NCI-H2107 treated with DMSO at 0.1 percent for 48 hours (cell line): ENCODE measurements around the gene DPP10.
A peak's percentile ranks its signal among the peaks of the same experiment; 100 is the strongest.

Experiments used
- DNase-seq: peaks from one replicate; lab custom pipeline; 2025; ENCODE audit not compliant: unreplicated experiment; lab: John Stamatoyannopoulos, UW

DPP10 gene

GRCh38 chr2:115201386-115201785 is 758.9 kb downstream of the DPP10 start:
- no peak for DNase-seq

GRCh38 chr2:115208493-115209164 is 766.2 kb downstream of the DPP10 start:
- DNase-seq = no peak

GRCh38 chr2:115214050-115214449 is 771.6 kb downstream of the DPP10 start:
- peak; percentile 5 for DNase-seq

- DNase-seq = no peak
Observed at GRCh38 chr2:115219296-115219695, 776.9 kb downstream of the DPP10 start.

- no peak for DNase-seq
Observed at GRCh38 chr2:115234186-115234585, 791.7 kb downstream of the DPP10 start.

- no peak for DNase-seq
Observed at GRCh38 chr2:115234737-115235136, 792.3 kb downstream of the DPP10 start.

GRCh38 chr2:115248066-115248465 is 805.6 kb downstream of the DPP10 start:
- peak; percentile 68 for DNase-seq

- no peak for DNase-seq
Observed at GRCh38 chr2:115277366-115277765, 834.9 kb downstream of the DPP10 start.

- DNase-seq = no peak
Observed at GRCh38 chr2:115285416-115285815, 843.0 kb downstream of the DPP10 start.

- no peak for DNase-seq
Observed at GRCh38 chr2:115290478-115290877, 848.0 kb downstream of the DPP10 start.

- DNase-seq = no peak
Observed at GRCh38 chr2:115292742-115293141, 850.3 kb downstream of the DPP10 start.

GRCh38 chr2:115294999-115295398 is 852.6 kb downstream of the DPP10 start:
- DNase-seq = no peak

- no peak for DNase-seq
Observed at GRCh38 chr2:115297056-115297455, 854.6 kb downstream of the DPP10 start.

- no peak for DNase-seq
Observed at GRCh38 chr2:115299199-115299598, 856.8 kb downstream of the DPP10 start.

- DNase-seq = no peak
Observed at GRCh38 chr2:115305712-115306111, 863.3 kb downstream of the DPP10 start.

- DNase-seq = no peak
Observed at GRCh38 chr2:115314119-115314518, 871.7 kb downstream of the DPP10 start.

GRCh38 chr2:115327061-115327460 is 884.6 kb downstream of the DPP10 start:
- DNase-seq = no peak

GRCh38 chr2:115359550-115359949 is 917.1 kb downstream of the DPP10 start:
- no peak for DNase-seq

GRCh38 chr2:115364093-115364492 is 921.7 kb downstream of the DPP10 start:
- no peak for DNase-seq

GRCh38 chr2:115369400-115369799 is 927.0 kb downstream of the DPP10 start:
- no peak for DNase-seq

- DNase-seq = no peak
Observed at GRCh38 chr2:115374981-115375380, 932.5 kb downstream of the DPP10 start.

- no peak for DNase-seq
Observed at GRCh38 chr2:115384399-115384798, 942.0 kb downstream of the DPP10 start.

GRCh38 chr2:115386465-115386864 is 944.0 kb downstream of the DPP10 start:
- no peak for DNase-seq
